ENCODE results near the gene INPP5K.

DNA sequence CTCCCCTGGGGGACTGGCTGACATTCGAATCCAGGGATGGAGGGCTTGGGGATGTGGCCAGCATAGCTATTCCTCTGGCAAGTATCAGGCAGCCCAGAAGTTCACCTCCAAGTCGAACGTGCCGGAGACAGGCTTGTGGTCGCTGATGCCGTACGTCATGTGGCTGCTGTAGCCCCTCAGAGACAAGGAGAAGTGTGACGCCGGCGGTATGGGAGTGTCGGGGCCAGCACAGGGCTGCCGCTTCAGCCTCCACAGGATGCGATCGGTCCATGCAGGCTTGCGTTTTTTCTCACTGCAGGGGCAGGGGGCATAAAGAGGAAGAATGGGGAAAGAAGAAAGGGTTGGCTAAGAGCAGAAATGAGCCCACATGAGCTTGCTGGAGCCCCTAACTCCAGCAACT lies 18.6 kb downstream of the INPP5K start:
- TF ChIP-seq, protein P1, sequence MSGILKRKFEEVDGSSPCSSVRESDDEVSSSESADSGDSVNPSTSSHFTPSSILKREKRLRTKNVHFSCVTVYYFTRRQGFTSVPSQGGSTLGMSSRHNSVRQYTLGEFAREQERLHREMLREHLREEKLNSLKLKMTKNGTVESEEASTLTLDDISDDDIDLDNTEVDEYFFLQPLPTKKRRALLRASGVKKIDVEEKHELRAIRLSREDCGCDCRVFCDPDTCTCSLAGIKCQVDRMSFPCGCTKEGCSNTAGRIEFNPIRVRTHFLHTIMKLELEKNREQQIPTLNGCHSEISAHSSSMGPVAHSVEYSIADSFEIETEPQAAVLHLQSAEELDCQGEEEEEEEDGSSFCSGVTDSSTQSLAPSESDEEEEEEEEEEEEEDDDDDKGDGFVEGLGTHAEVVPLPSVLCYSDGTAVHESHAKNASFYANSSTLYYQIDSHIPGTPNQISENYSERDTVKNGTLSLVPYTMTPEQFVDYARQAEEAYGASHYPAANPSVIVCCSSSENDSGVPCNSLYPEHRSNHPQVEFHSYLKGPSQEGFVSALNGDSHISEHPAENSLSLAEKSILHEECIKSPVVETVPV (CRISPR knock-in tag; IDR thresholded peaks at IDR 0.05), result no peak
- TF ChIP-seq ESRRG (CRISPR knock-in tag; IDR thresholded peaks at IDR 0.05) (no peak), BACH2 (CRISPR knock-in tag; IDR thresholded peaks at IDR 0.05; ENCODE audit: borderline replicate concordance) (no peak), PPARA (CRISPR knock-in tag; IDR thresholded peaks at IDR 0.05; ENCODE audit: borderline replicate concordance) (no peak), SNAI2 (CRISPR knock-in tag; IDR thresholded peaks at IDR 0.05) (no peak), ZFP30 (CRISPR knock-in tag; IDR thresholded peaks at IDR 0.05) (no peak), ZNF70 (CRISPR knock-in tag; IDR thresholded peaks at IDR 0.05) (no peak), RARB (CRISPR knock-in tag; IDR thresholded peaks at IDR 0.05) (no peak), CSDC2 (CRISPR knock-in tag; IDR thresholded peaks at IDR 0.05) (no peak)
- TF ChIP-seq, protein P2, sequence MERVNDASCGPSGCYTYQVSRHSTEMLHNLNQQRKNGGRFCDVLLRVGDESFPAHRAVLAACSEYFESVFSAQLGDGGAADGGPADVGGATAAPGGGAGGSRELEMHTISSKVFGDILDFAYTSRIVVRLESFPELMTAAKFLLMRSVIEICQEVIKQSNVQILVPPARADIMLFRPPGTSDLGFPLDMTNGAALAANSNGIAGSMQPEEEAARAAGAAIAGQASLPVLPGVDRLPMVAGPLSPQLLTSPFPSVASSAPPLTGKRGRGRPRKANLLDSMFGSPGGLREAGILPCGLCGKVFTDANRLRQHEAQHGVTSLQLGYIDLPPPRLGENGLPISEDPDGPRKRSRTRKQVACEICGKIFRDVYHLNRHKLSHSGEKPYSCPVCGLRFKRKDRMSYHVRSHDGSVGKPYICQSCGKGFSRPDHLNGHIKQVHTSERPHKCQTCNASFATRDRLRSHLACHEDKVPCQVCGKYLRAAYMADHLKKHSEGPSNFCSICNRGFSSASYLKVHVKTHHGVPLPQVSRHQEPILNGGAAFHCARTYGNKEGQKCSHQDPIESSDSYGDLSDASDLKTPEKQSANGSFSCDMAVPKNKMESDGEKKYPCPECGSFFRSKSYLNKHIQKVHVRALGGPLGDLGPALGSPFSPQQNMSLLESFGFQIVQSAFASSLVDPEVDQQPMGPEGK (CRISPR knock-in tag; IDR thresholded peaks at IDR 0.05; ENCODE audit: borderline replicate concordance), result no peak
- TF ChIP-seq, protein P3, sequence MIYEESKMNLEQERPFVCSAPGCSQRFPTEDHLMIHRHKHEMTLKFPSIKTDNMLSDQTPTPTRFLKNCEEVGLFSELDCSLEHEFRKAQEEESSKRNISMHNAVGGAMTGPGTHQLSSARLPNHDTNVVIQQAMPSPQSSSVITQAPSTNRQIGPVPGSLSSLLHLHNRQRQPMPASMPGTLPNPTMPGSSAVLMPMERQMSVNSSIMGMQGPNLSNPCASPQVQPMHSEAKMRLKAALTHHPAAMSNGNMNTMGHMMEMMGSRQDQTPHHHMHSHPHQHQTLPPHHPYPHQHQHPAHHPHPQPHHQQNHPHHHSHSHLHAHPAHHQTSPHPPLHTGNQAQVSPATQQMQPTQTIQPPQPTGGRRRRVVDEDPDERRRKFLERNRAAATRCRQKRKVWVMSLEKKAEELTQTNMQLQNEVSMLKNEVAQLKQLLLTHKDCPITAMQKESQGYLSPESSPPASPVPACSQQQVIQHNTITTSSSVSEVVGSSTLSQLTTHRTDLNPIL (CRISPR knock-in tag; IDR thresholded peaks at IDR 0.05; ENCODE audit: low read depth), result no peak
